Esophagus mucosa (tissue), 1 donor: ENCODE results near the gene BCL2A1. TPM values are rescaled to one million over a fixed set of nuclear protein-coding genes. Genes with fewer than 3 reads are reported as not detected.
"Not testable (repeated sequence)": the region's sequence is repeated elsewhere in the genome, so short reads cannot be mapped to it uniquely, and the experiment has no call there.

ENCODE experiments used
- ATAC-seq: fragments of 200-7000 bp; cut with Tn5 transposase; one replicate; pipeline ENCODE4 v1.9.1; 2020
- total RNA-seq: library from RNA; stranded (reverse); gene quantifications from one replicate; pipeline ENCODE4 v1.2.4, GENCODE V29; 2023
- donor health status: DM: yes; HTN: yes; CAD: no.

Gene BCL2A1
- total RNA-seq, 1 donor from 2014 or later = not detected

GRCh38 chr15:79956354-79956939 lies 14.5 kb downstream of the BCL2A1 start:
- no peak for ATAC-seq

- no peak for ATAC-seq
Measured at GRCh38 chr15:79954661-79955060, 16.3 kb downstream of the BCL2A1 start.

DNA sequence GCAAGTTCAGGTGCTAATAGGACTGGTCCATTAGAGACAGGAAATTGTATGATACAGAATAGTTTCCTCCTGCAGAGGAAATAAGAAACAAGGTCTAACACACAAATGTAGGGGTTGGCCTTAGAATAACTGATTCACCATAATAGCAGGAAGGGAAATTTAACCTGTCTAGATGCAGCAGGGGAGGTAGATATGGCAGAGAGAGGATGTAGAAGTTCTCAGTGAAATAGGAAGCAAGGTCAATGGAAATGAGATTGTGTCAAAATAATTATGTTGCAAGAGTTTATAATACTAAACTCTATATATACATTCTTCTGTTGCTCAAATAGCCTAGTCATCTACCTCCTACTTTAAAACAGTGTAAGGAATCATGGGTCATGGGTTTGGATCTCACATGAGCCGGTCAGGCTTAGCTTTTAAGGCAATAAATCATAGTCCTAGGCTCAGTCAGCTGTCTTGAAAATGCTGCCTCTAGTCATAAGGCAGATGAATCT lies 17.0 kb downstream of the BCL2A1 start:
- no peak for ATAC-seq

- ATAC-seq = no peak
Measured at GRCh38 chr15:79952329-79952728, 18.7 kb downstream of the BCL2A1 start.

- ATAC-seq = no peak
Measured at GRCh38 chr15:79950247-79950646, 20.7 kb downstream of the BCL2A1 start.

DNA sequence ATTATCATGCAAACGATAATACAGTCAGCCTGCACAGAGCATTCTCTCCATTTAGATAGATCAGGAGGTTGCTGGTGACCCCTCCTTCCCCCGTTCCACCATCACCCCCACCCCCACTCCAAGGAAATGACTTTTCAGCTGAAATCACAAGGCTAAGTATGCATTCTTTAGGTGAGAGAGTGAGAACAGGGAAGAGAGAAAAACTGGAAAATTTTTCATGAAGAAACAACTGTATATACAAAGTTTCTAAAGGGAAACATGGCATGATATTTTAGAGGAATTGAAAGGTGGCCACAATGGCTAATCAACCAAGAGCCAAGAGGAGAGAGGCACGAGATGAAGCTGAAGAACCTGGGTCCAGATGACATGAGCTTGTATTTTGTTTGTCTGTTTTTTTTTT lies 22.2 kb downstream of the BCL2A1 start:
- no peak for ATAC-seq

GRCh38 chr15:79948095-79948695 lies 22.8 kb downstream of the BCL2A1 start:
- ATAC-seq = no peak

DNA sequence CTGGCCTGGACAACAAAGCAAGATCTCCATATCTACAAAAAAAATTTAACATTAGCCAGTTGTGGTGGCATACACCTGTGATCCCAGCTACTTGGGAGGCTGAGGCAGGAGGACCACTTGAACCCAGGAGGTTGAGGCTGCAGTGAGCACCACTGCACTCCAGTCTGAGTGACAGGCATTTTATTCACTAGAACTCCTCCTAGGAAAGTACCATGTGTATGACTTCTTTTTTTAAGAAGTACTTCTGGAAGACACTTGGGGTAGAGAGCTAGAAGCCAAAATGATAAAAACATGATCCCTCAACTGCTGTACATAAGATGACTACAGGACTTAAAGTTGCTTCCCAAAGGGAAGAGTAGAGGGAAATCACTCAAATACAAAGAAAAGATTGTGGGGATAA lies 24.0 kb downstream of the BCL2A1 start:
- no peak for ATAC-seq

GRCh38 chr15:79944622-79945021 lies 26.4 kb downstream of the BCL2A1 start:
- ATAC-seq = no peak

- no peak for ATAC-seq
Measured at GRCh38 chr15:79943820-79944219, 27.2 kb downstream of the BCL2A1 start.

DNA sequence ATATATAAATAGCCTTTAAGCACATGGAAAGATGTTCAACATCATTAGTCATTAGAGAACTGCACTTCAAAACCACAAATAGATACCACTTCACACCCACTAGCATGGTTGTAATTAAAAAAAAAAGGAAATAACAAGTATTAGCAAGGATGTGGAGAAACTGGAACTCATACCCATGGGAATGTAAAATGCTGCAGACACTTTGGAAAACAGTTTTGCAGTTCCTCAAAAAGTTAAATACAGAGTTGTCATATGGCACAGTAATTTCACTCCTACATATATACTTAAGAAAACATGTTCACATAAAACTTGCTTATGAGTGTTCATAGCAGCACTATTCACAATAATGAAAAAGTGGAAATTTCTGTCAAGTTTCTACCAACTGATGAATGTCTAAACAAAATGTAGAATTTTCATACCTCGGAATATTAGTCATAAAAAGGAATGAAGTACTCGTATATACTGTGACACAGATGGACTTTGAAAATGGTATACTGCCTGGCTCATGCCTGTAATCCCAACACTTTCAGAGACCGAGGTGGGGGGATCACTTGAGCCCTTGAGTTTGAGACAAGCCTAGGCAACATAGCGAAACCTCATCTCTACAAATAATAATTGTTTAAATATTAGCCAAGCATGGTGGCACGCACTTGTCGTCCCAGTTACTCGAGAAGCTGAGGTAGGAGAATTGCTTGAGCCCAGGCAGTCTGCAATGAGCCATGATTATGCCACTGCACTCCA lies 28.1 kb downstream of the BCL2A1 start:
- ATAC-seq = no peak

DNA sequence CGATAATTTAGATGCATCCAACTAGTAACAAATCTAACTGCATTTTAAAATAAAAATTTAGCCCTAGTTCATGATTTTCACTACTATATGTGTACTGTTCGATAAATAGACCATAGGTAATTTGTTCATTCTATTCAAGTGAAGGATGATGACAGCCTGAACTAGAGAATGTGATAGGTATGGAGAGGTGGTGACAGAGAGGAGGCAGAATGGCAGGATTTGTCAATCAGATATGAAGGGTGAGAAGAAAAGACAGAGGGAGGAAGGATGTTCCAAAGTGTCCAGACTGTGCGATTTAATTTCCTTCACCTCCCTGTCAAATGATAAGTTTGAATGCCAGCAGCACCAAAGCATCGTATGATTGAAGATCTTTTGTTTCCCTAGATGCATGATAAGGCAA lies 31.6 kb downstream of the BCL2A1 start:
- ATAC-seq = no peak

- no peak for ATAC-seq
Measured at GRCh38 chr15:79938143-79938542, 32.9 kb downstream of the BCL2A1 start.

GRCh38 chr15:79935556-79936201 lies 35.3 kb downstream of the BCL2A1 start:
- ATAC-seq = not testable (repeated sequence)

GRCh38 chr15:79933231-79933630 lies 37.8 kb downstream of the BCL2A1 start:
- no peak for ATAC-seq

- ATAC-seq = no peak
Measured at GRCh38 chr15:79932447-79932846, 38.5 kb downstream of the BCL2A1 start.

- ATAC-seq = no peak
Measured at GRCh38 chr15:79930516-79930915, 40.5 kb downstream of the BCL2A1 start.

DNA sequence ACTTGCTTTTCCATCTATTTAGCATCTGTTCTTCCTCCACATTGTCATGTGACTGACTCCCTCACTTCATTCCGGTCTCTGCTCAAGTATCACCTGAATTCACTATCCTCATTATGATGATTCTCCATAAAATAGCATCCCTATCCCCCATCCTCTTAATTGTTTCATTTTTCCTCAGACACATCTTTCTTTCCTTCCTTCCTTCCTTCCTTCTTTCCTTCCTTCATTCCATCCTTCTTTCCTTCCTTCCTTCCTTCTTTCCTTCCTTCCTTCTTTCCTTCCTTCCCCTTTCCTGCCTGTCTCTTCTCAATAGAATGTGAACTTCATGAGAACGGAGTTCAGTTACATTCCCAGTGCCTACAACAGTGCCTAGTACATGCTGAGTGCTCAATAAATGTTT lies 41.6 kb downstream of the BCL2A1 start:
- no peak for ATAC-seq

GRCh38 chr15:79926116-79926515 lies 44.9 kb downstream of the BCL2A1 start:
- not testable (repeated sequence) for ATAC-seq

DNA sequence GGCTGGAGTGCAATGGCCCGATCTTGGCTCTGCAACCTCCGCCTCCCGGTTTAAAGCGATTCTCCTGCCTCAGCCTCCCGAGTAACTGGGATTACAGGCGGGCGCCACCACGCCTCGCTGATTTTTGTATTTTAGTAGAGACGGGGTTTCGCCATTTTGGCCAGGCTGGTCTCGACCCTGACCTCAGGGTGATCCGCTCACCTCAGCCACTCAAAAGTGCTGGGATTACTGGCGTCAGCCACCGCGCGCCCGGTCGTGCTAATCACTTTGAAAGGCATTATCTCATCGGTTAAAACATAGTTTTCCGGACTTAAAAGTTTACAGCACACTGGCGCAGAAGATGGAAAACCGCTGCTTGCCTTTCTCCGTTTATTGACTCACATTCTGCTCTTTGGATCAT lies 46.6 kb downstream of the BCL2A1 start:
- no peak for ATAC-seq

DNA sequence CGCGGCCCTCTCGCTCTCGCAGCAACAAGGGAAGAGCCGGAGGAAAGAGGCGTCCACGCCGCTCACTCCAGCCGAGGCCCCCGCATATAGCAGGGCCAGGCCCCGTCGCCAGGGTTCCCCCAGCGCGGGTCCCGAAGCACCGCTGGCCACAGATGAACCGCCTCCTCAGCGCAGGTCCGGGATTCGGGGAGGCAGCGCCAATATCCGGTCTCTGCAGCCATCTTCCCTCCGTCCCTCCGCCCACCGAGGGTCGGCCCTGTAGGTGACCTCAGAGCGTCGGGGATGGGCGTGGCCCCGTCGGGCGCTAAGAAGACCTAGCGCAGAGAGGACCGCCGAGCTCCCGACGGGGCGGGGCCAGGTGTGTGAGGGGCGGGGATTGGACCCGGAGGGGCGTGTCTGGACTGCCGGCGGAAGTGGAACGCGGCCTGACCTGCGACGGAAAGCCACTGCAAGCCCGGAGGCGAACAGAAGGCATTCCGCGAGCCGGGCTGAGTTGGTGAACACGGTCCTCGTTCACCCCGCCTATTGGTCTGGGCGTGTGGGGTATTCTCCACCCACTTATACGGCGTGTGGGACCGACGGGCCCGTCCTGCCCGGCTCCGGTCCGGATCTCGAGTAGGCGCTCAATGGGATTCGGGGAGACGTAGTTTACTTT lies 47.4 kb downstream of the BCL2A1 start:
- peak; percentile 100 for ATAC-seq

DNA sequence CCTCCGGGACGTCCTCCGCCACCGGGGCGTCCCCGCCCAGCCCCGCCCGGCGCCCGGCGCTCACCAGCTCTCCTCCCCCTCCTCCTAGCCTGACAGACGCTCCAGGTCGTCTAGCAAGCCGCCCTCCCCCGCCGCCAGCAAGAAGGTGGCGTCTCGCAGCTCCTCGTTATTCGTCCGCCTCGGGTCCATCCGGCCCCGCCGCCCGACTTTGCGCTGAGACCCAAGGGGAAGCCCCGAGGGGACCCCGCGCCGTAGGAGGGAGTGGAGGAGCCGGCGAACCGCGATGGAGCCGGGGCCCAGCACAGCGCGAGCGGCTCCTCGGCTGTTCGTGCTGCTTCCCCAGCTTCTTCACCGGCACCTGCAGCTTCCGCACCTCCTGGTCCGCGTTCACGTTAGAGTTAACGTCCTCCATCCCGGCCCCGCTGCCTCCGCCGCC lies 47.9 kb downstream of the BCL2A1 start:
- peak; percentile 76 for ATAC-seq
